HG02763 (cell line): ENCODE data around the gene TSPEAR.
"Not testable (repeated sequence)": the region's sequence is repeated elsewhere in the genome, so short reads cannot be mapped to it uniquely, and the experiment has no call there.

Experiments
- ATAC-seq: cut with Tn5 transposase; IDR thresholded peaks from one replicate; pipeline ENCODE4 v1.9.1; 2021; ENCODE audit warnings: mild to moderate bottlenecking, moderate library complexity; ENCODE audit not compliant: unreplicated experiment

TSPEAR gene

DNA sequence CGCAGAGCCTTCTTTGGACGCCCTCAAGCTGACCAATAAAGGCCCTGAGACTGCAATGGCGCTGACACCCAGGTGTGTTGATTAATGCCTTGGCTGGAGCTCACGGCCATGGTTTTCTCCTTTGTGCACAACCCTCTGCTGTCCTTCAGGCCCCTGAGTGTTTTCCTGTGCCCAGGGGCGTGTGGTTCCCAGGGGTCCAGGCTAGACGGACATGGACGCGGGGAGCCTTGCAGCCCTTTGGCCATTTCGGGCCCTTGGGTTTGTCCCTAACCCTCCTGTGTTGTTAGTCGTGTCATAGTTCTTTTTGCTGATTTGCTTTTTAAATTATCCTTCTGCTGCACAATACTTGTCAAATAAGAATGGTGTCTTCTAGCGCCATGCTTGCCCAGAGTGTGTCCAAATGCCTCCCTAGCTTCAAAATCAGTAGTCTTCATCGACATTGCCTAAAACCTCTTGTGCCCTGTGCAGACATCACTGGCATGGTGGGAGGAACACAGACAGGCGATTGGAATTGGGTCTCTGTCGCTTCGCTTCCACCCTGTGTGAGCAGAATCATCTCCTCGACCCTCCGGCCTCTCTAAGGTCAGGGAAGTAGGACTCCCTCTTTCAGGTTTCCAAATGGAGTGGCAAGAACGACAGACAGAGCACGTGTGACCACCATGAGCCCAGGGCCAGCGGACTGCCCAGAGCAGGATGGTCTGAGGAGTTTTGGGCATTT lies 135.9 kb downstream of the TSPEAR start:
- ATAC-seq, result no peak

DNA sequence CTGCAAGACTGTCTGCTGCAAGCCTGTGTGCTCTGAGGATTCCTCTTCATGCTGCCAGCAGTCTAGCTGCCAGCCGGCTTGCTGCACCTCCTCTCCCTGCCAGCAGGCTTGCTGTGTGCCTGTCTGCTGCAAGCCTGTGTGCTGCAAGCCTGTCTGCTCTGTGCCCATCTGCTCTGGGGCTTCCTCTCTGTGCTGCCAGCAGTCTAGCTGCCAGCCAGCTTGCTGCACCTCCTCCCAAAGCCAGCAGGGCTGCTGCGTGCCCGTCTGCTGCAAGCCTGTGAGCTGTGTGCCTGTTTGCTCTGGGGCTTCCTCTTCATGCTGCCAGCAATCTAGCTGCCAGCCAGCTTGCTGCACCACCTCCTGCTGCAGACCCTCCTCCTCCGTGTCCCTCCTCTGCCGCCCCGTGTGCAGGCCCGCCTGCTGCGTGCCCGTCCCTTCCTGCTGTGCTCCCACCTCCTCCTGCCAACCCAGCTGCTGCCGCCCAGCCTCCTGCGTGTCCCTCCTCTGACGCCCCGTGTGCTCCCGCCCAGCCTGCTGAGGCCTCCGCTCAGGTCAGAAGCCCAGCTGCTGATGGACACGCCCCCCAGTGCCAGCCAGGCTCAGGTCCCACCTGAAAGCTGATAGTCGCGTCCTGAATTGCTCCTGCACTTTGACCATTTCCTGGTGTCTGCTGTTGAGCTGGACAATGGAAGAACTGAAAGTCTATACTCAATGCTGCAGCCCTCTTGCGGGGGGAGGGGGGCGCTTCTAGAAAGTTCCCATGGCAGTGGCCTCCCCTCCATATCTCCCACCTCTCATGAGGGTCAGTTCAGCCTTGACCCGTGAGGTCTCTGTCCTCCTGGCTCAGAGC lies 136.7 kb downstream of the TSPEAR start:
- ATAC-seq, result no peak

DNA sequence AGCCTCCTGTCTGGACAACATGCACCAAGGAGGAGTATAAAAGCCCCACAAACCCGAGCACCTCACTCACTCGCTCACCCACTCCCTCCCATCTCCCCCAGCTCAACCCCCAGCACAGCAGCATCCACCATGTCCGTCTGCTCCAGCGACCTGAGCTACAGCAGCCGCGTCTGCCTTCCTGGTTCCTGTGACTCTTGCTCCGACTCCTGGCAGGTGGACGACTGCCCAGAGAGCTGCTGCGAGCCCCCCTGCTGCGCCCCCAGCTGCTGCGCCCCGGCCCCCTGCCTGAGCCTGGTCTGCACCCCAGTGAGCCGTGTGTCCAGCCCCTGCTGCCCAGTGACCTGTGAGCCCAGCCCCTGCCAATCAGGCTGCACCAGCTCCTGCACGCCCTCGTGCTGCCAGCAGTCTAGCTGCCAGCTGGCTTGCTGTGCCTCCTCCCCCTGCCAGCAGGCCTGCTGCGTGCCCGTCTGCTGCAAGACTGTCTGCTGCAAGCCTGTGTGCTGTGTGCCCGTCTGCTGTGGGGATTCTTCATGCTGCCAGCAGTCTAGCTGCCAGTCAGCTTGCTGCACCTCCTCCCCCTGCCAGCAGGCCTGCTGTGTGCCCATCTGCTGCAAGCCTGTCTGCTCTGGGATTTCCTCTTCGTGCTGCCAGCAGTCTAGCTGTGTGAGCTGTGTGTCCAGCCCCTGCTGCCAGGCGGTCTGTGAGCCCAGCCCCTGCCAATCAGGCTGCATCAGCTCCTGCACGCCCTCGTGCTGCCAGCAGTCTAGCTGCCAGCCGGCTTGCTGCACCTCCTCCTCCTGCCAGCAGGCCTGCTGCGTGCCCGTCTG lies 137.5 kb downstream of the TSPEAR start, which contains the start of gene KRTAP10-4:
Gene KRTAP10-4, plus strand, starts transcription at position 100 of the 827 bp plus-strand sequence. Its CDS starts 30 bp downstream, at position 130.
- ATAC-seq, result not testable (repeated sequence)

DNA sequence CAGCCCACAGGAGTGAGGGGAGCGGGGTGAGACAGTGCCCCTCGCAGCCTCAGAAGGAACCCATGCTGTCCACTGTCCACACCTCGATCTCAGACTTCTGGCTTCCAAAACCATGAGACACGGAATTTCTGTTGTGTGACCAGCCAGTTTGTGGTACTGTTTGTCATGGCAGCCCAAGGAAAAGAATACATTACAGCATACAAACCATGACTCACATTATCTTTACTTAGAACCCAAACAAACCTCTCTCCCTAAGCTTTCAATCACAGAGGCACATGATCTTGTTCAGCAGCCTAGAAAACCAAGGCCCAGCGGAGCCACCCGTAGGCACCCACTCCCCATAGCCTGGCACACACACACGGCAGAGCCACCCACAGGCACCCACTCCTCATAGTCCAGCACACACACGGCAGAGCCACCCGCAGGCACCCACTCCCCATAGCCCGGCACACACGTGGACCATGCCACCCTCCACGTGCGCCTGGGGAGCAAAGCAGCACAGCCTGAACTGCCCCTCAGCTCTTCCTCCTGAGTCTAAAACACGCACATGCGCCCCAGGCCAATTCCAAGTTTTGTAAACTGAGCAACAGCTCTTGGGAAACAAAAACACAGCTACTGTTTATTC lies 138.3 kb downstream of the TSPEAR start:
- no peak for ATAC-seq

DNA sequence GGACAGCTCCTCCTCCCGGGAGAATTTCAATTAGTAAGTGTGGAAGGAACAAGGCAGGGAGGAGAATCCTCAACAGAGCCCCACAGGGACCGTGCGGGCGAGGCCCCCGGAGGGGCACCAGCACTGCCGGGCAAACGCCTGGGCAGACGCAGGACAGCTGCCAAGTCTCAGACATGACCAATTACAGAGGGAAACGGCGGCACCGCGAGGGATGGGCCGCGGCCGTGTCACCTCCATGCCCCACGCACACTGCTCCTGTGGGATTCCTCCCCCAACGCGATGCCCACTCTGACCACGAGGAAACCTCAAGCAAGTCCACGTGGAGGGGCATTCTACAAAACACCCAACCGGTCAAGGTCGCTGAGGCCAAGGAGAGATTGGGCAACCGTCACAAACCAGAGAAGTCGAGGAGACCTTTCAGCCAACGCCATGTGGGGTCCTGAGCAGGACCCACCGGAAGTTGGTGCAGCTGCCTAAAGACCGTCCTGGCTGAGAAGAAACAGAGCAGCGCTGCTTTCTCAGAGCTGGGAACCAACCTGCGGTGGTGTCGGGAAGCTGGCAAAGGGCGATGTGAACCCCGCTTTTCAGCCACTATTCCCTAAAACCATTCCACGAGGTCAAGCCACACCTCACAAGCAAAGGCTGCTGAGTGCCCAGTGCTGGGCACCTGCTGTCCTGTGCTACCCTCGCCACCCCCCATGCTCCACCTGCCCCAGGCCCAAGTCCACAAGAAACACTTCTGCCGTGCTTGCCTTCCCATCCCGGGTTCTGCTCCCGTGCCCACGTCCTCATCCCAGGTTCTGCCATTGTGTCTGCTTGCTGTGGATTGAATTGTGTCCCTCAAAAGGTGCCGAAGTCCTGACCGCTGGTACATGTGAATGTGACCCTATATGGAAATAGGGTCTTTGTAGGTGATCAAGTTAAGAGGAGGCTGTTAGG lies 139.3 kb downstream of the TSPEAR start:
- no peak for ATAC-seq

DNA sequence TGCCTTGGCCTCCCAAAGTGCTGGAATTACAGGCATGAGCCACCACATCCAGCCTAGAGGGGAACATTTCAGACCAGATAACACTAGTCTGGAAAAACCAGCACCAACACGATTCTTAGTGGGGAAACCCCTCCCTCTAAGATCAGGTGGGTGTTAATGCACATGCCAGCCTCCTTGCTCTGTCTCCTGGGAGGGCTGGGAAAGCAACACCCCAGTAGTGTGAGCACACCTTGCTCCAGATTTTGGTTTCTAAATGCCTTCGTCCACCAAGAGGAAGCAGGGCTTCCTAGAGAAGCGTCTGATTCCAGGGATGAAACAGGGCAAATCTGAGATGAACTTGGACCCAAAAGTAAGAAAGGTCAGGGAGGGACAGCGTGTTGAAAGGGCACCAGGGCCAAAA lies 140.1 kb downstream of the TSPEAR start:
- ATAC-seq, result no peak

DNA sequence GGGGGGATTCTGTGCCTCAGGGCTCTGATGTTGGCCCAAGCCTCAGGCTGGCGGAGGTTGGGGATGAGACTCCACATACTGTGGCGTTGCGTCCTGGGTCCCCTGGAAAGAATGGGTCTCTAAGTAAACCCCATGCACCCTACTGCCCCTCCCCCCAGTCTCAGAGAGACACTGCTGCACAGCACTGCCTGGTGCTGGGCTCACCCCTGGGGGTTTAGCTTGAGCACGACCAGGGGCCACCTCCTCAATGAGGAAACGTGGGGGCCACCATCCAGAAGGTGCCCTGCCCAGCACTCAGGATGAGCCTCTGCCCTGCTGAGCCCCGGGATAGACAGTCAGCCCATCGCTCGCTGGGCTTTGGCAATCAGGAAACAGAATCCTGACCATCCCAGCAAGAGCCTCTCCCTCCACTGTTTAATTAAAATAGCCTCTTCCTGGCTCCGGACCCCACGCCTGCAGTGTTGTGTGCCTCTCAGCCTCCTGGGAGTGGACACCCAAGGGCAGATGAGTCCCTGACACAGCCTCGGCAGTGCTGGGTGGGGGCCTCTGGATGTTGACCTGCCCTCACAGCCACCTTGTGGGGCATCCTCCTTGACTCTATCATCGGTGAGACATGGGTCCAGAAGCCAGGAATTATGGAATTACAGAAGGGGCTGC lies 141.4 kb downstream of the TSPEAR start:
- no peak for ATAC-seq

DNA sequence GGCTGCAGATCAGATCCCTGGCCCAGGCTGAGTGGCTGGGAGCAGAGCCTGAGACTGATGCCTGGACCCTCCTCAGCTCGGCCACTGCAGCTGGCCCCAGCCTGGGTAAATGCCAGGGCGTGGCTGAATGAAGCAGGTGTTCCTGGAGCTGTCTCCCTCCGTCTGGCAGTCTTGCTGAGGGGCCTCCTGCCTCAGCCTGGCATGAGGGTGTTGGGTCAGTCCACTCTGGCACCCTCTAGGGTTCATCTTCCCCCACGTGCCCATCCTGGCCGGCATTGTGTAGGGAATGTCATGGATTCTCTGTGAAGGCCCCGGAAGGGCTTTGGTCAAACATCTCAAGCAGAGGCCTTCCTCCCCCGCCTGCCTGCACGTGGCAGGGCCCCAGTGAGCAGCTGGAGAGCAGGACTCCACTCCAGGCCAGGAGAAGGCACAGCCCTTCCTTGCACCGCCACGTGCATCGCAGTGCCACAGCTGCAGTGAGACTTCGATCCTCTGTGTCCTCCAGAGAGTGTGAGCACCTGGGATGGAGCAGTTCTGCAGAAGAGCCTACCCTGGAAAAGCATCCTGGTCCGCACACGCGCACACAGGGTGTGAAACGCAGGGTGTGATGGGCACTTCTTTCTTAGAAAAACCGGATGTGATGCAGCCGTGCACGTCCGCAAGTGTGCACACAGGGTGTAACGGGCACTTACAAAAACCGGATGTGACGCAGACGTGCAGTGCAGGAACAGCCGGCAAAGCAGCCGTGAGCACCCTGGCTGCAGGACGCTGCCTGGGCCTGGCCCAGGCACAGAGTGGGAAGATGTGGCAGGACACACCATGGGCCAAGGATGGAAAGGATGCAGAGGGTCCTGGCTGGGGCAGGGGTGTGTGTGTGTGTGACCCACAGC lies 142.5 kb downstream of the TSPEAR start:
- no peak for ATAC-seq

DNA sequence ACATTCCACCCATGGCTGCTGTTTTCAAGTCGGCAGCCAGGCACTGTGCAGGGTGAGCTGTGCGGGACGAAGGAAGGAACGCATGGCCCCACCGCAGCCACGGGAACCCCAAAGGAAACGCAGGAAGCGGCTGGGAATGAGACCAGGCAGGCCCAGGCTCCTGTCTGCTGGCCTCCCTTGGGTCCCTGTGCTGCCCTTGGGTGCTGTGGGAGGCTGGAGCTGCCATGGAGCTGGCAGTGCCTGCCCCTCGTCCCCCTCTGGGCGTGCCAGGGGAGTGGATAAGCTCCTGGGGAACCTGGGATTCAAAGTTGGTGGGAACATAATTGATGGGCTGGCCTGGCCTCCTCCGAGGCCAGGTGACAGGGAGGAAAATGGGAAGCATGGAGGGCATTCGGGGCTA lies 143.1 kb downstream of the TSPEAR start:
- no peak for ATAC-seq

DNA sequence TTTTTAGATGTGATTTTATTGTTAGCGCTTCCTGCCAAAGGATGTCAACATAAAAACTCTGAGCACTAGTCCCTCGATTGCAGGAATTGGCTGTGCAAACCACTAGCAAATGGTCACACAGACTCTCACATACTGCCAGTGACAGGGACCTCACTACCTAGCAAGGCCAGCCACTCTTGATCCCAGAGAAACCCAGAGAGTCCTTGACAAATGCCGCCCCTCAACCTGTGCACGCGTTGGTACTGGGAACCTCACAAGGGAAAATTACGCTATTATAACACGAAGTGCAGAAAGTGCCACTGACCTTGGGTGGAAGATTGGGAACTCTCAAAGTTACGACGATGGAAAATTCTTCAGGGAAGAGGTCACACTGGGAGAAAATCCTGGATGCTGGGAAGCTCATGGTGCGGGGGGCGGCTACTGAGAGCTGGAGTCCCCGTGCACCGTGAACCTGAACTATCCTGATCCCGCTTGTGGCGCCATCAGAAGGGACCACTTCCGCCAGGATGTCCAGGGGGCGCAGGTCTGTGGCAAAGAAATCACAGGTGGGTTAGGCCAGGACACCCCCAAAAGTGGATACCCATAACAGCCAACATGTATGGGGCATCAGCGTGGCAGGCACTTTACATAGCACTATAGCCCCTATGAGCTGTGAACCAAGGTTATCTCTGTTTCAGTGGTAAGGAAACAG lies 143.7 kb downstream of the TSPEAR start:
- no peak for ATAC-seq

DNA sequence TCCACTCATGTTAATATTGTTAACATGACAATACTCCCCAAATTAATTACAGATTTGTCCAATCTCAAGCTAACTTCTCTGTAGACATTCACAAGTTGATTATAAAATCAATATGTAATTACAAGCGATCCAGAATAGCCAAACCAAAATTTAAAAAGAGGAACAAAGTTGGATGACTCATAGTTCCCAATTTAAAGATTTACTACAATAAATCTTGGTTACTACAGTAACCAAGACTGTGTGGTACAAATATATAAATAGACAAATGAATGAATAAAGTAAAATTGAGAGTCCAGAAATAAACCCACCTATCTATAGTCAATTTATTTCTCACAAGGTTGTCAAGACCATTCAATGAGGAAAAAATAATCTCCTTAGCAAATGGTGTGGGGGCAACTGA lies 145.0 kb downstream of the TSPEAR start:
- ATAC-seq, result no peak

DNA sequence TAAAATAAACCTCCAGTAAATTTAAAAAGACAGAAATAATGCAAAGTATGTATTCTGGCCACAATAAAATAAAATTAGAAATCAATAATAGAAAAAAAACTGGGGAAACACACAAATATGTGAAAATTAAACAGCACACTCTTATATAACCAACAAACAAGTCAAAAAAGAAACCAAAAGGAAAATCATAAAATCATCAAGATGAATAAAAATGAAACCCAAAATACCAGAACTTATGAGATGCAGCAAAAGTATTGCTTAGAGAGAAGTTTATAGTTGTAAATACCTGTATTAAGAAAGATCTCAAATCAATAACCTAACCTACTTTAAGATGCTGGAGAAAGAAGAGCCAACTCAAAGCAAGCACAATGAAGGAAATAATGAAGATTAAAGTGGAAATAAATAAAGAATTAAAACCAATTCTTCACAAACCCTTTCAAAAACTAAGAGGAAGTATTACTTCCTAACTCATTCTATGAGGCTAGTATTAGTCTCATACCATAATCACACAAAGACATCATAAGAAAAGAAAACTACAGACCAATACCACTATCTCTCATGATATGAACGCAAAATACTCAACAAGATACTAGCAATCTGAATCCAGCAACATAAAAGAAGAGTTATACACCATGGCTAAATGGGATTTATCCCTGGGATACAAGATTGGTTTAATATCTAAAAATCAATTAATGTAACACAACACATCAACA lies 146.3 kb downstream of the TSPEAR start:
- no peak for ATAC-seq

DNA sequence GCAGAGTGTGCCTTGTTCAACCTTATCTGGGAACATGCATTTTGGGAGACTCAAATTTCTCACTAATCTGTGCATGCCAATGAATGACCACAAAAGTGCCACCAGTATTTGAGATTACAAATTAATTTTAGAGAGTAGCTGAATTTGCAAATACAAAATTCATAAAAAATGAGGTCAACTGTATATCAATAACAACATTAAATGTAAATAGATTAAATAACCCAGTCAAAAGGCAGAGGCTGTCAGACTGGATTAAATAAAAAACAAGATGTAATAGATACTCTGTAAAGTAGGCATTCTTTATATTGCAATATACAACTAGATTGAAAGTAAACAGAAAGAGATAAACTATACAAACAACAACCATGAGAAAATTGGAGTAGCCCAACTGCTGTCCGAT lies 147.3 kb downstream of the TSPEAR start:
- ATAC-seq, result no peak

DNA sequence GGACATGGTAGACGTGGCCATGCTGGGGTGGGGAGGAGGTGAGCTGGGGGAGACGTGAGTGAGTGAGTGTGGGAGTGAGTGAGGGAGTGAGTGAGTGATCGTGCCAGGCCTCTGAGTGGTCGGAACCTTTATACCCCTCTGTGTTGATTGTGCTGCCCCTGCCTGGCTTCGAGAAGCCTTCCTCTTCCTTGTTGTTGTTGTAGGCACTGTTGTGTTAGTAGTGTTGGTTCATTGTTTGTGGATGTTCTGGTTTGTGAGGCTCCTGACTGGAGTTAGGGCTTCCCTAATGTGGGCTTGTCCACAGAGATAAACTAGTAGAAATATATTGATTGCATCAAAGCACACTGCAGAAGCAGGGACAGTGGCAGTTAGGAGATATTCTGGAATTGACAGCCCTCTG lies 152.7 kb downstream of the TSPEAR start, which contains the start of gene KRTAP10-3:
Gene KRTAP10-3, minus strand, starts transcription at position 101 of the 400 bp plus-strand sequence. Its CDS starts 80 bp downstream, at position 21.
- ATAC-seq, result no peak

DNA sequence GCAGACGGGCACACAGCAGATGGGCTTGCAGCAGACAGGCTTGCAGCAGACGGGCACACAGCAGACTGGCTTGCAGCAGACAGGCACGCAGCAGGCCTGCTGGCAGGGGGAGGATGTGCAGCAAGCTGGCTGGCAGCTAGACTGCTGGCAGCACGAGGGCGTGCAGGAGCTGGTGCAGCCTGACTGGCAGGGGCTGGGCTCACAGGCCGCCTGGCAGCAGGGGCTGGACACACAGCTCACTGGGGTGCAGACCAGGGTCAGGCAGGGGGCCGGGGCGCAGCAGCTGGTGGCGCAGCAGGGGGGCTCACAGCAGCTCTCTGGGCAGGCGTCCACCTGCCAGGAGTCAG lies 153.1 kb downstream of the TSPEAR start:
- not testable (repeated sequence) for ATAC-seq

DNA sequence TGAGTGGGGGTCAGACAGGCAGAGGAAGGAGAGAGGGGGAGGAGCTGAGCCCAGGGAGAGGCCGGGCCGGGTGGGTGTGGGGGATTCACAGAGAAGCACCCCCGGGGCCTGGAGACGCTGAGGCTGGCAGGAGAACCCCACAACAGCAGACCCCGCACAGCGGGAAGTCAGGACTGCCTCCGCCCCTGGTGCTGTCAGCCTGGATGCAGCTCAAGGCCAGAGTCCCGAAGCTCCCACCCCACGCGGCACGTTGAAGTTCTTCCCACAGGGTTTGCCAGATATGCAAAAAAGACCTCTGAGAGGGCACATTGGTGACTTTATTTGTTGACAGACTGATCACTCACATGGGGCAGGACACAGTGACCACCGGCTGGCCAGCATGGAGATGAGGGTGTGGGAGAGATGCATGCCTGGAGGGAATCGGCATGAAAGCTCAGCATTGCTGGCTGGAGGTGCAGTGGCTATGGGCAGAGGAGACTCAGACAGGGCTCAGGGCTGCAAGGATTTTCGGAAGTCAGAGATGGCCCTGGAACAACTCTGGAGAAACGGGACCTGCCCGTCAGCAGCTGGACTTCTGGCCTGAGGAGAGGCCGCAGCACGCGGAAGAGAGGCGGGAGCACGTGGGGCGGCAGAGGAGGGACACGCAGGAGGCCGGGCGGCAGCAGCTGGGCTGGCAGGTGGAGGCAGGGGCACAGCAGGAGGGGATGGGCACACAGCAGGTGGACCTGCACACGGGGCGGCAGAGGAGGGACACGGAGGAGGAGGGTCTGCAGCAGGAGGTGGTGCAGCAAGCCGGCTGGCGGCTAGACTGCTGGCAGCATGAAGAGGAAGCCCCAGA lies 153.7 kb downstream of the TSPEAR start:
- ATAC-seq, result no peak
